Measurements from ENCODE around the gene CRYGD.

DNA sequence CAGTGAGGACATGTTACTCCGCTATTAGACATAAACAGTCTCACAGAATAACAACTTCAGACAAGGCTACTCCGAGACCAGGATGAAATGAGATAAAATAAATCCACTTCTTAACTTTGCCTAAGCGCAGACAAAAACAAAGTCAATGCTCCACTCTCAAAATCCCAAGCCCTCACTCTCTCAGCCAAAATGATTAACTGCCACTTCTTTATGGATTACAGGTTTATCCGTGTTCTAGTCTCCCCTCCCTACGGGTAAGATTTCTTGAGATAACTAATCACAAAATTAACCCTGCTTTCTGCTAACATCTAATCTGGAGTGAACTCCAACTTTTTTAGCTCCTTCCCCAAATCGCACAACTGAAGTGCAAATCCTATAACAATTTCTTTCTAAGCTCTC is 6.4 kb upstream of the CRYGD start:
- TF ChIP-seq, protein P1, sequence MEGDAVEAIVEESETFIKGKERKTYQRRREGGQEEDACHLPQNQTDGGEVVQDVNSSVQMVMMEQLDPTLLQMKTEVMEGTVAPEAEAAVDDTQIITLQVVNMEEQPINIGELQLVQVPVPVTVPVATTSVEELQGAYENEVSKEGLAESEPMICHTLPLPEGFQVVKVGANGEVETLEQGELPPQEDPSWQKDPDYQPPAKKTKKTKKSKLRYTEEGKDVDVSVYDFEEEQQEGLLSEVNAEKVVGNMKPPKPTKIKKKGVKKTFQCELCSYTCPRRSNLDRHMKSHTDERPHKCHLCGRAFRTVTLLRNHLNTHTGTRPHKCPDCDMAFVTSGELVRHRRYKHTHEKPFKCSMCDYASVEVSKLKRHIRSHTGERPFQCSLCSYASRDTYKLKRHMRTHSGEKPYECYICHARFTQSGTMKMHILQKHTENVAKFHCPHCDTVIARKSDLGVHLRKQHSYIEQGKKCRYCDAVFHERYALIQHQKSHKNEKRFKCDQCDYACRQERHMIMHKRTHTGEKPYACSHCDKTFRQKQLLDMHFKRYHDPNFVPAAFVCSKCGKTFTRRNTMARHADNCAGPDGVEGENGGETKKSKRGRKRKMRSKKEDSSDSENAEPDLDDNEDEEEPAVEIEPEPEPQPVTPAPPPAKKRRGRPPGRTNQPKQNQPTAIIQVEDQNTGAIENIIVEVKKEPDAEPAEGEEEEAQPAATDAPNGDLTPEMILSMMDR (IDR thresholded peaks at IDR 0.05): no peak
- TF ChIP-seq POLR2A (IDR thresholded peaks at IDR 0.05): no peak

Data from uterus (tissue), 2 donors.